PFSK-1 (cell line): ENCODE results near the gene UBE2D2. TPM values are rescaled to one million over a fixed set of nuclear protein-coding genes. Genes with fewer than 3 reads are reported as not detected.
A peak's percentile ranks its signal among the peaks of the same experiment; 100 is the strongest.

Experiments
- FOXP2 ChIP-seq: optimal IDR thresholded peaks from 2 replicates; pipeline ENCODE3; 2011; ENCODE audit warnings: borderline replicate concordance, control low read depth, inconsistent platforms; ENCODE audit not compliant: insufficient read depth; ENCODE audit errors: extremely low read length, extremely low read depth
- POLR2AphosphoS5 ChIP-seq: IDR thresholded peaks from 2 replicates; pipeline ENCODE4 v1.6.1; 2012; ENCODE audit warnings: low read depth, mild to moderate bottlenecking, control low read depth, low read length, moderate library complexity
- SIN3A ChIP-seq: IDR thresholded peaks from 2 replicates; pipeline ENCODE4 v1.6.1; 2012; ENCODE audit warnings: mild to moderate bottlenecking, low read length, moderate library complexity, borderline replicate concordance; ENCODE audit not compliant: insufficient read depth
- TAF1 ChIP-seq: IDR thresholded peaks from 2 replicates; pipeline ENCODE4 v1.6.1; 2012; ENCODE audit warnings: low read length, control low read depth, borderline replicate concordance; ENCODE audit not compliant: insufficient read depth
- polyA plus RNA-seq: library from polyadenylated mRNA; unstranded; fragments of >200 nt; gene quantifications from one replicate; pipeline ENCODE4 v1.2.1, GENCODE V29; 2012; ENCODE audit warnings: low read depth, missing spikeins; ENCODE audit not compliant: insufficient read length
- TF ChIP-seq, protein P1 (sequence below), 2 experiments: IDR thresholded peaks; 2 replicates each; pipeline versions ENCODE4 v1.6.1 to v1.8.0; 2011 to 2012; ENCODE audit warnings: low read depth in 2 of 2, low read length in 2 of 2, control low read depth in 1 of 2, inconsistent platforms in 1 of 2, mild to moderate bottlenecking in 1 of 2, moderate library complexity in 1 of 2; ENCODE audit not compliant: insufficient read depth in 1 of 2

The UBE2D2 gene
- polyA plus RNA-seq = 88.9 TPM

DNA sequence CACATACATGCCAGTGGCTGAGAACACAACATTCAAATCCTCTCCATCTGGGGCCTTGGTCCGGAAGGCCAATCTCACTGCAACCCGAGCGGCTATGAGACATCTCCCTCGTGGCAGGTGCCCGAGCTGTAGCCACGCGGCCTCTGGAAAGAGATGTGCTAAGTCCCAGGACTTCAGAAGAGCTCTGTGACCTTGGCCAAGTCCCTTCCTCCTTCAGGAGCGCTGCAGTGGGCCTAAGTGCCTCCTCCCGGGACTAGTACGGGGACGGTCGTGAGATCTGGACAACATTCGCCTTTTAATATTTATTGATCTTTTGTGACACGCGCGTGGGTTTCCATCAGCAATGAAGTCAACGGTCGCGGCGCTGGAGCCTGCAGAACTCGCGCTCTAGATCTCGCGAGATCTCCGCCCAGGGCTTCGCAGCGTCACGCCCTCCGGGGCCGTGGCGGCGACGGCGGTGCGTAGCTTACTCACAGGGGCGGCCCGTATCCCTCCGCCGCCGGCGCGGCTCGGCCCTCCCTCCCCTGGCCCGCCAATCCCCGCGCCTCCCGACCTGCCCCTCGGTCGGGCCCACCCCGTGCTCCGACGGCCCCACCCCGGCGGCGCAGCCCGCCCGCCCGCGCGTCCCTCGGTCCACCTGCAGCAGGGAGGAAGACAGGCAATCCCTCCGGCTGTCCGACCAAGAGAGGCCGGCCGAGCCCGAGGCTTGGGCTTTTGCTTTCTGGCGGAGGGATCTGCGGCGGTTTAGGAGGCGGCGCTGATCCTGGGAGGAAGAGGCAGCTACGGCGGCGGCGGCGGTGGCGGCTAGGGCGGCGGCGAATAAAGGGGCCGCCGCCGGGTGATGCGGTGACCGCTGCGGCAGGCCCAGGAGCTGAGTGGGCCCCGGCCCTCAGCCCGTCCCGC is at the start of gene UBE2D2:
Gene UBE2D2, plus strand, starts transcription at position 588 of the 903 bp plus-strand sequence. CDS start 453 bp downstream, outside the sequence.
- peak; percentile 80 for TF ChIP-seq TAF1
- TF ChIP-seq SIN3A = no peak
- TF ChIP-seq, protein P1, sequence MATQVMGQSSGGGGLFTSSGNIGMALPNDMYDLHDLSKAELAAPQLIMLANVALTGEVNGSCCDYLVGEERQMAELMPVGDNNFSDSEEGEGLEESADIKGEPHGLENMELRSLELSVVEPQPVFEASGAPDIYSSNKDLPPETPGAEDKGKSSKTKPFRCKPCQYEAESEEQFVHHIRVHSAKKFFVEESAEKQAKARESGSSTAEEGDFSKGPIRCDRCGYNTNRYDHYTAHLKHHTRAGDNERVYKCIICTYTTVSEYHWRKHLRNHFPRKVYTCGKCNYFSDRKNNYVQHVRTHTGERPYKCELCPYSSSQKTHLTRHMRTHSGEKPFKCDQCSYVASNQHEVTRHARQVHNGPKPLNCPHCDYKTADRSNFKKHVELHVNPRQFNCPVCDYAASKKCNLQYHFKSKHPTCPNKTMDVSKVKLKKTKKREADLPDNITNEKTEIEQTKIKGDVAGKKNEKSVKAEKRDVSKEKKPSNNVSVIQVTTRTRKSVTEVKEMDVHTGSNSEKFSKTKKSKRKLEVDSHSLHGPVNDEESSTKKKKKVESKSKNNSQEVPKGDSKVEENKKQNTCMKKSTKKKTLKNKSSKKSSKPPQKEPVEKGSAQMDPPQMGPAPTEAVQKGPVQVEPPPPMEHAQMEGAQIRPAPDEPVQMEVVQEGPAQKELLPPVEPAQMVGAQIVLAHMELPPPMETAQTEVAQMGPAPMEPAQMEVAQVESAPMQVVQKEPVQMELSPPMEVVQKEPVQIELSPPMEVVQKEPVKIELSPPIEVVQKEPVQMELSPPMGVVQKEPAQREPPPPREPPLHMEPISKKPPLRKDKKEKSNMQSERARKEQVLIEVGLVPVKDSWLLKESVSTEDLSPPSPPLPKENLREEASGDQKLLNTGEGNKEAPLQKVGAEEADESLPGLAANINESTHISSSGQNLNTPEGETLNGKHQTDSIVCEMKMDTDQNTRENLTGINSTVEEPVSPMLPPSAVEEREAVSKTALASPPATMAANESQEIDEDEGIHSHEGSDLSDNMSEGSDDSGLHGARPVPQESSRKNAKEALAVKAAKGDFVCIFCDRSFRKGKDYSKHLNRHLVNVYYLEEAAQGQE (IDR thresholded peaks at IDR 0.05; ENCODE audit: insufficient read depth in 1 of 2, low read depth in 2 of 2, low read length in 2 of 2) = peak; percentile 5 to 33; a peak in 1 of 4 replicates
- peak; percentile 86 for TF ChIP-seq POLR2AphosphoS5
- TF ChIP-seq FOXP2 = peak; percentile 95

DNA sequence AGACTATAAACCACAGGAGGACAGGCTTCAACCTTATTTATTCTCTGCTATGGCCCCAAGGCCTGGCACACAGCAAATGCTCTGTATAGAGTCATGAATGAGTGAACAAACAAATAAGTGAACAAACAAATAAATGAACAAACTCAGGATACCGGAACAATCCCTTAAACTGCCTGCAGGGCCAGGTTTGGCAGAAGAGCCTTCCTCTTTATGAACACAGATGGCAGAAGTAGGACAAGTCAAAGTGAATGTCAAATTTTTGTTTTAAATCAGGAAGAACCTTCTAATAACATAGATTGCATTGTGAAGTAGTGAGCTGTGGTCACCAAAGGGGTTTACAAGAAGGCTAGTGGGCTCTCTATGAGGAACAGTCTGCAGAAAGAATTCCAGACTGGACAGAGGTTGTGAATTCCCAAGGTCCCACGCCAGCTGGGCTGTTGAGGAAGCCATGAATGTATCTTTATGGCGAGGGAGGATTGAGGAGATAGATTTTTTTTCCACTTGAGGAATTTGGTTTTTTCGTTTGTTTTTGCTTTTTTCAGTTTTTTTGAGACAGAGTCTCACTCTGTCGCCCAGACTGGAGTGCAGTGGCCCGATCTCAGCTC is 48.3 kb upstream of the UBE2D2 start:
- TF ChIP-seq SIN3A (no peak), FOXP2 (no peak), POLR2AphosphoS5 (no peak)
- TF ChIP-seq, protein P1 (IDR thresholded peaks at IDR 0.05; ENCODE audit: insufficient read depth in 1 of 2, low read depth in 2 of 2, low read length in 2 of 2) = no peak

DNA sequence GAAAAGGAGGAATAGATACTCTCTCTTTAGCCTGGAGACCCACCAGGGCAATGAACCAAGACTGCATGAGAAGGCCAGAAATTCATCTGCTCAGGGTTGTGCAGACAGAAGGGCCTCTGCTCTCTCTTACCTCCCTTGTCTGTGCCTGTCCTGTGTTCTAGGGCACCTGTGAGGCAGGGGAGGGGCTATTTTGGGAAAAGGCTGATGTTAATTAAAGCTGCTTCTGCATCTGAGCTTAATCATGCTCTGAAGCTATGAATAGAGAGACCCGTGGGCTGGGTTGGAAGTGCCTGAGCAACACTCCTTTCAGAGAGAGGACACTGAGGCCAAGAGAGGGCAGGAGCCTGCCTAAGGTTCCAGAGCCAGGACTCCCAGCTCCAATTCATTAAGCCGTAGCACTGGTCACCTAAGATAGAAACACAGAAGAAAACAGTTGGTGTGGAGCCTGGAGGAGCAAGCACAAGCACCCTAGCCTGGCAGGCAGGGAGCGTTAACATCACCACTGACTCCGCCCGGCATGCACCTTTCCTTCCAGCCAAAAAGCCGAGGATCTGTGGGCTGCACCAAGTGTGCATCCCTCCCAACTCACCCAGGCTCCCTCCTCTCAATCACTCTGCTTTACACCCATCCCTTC is 47.2 kb upstream of the UBE2D2 start:
- TF ChIP-seq SIN3A (no peak), TAF1 (no peak), FOXP2 (no peak), POLR2AphosphoS5 (no peak)
- TF ChIP-seq, protein P1 (IDR thresholded peaks at IDR 0.05; ENCODE audit: insufficient read depth in 1 of 2, low read depth in 2 of 2, low read length in 2 of 2) = no peak

DNA sequence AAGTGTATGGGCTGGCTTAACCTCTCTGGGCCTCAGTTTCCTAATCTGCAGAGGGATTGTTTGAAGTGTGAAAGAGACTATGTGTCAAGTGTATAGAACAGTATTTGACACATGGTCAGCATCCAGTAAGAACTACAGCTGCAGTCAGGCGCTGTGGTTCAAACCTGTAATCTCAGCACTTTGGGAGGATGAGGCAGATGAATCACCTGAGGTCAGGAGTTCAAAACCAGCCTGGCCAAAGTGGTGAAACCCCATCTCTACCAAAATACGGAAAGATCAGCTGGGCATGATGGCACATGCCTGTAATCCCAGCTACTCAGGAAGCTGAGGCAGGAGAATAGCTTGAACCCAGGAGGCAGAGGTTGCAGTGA is 46.7 kb upstream of the UBE2D2 start:
- no peak for TF ChIP-seq FOXP2
- no peak for TF ChIP-seq POLR2AphosphoS5
- no peak for TF ChIP-seq SIN3A
- no peak for TF ChIP-seq TAF1
- TF ChIP-seq, protein P1 (IDR thresholded peaks at IDR 0.05; ENCODE audit: insufficient read depth in 1 of 2, low read depth in 2 of 2, low read length in 2 of 2) = no peak
